SIG-M5 (cell line): Measurements from ENCODE around the gene PTK7.
"Not testable (repeated sequence)": the region's sequence is repeated elsewhere in the genome, so short reads cannot be mapped to it uniquely, and the experiment has no call there.

ENCODE experiments used
- DNase-seq: peaks from one replicate; lab custom pipeline; 2025; lab: John Stamatoyannopoulos, UW

The PTK7 gene

DNA sequence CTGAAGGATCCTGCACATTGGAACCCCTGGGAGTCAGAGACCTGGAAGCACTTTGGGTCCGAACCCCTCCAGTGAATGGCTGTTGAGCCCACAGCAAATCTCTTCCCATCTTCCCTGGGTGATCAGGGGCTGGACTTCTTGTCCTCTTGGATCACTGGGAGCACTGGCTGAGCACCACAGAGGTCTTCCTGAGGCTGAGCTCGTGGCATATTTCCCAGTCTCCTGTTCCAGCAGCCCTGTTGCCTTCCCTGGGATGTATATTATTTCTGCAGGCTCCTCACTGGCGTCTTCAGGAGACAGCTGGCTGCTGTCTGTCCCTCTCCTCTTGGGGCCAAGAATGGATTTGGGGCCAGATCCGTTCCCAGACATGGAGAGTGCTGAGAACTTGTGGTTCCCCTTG, 43.4 kb downstream of the PTK7 start:
- DNase-seq = no peak

DNA sequence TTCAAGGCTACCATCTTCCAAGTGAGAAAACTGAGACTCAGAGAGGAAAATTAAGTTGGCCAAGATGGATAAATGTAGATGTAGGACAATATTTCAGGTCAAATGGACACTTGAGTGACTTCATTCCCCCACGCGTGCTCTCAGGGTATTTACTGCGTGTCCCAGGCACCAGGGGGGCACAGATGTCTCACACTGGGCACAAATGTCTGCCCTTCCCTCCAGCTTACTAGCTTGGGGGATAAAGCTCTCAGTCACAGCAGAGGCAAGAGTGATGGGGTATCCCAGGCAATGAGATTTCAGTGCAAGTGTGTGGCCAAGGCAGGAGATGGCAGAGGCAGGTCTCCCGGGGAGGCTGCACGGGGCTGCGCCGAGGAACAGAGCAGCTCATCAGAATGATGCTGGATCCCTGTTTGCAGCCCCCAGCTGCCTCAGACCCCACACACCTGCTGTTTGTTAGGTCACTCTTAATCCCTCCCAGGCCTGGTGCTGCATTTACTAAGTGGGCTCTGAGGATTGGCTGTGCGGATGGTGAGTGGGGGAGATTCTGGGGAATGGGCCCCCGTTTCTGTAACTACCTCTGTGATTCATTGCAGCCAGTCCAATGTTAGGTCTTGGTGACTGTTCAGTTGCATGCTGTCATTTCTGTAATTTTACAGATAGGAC, 44.1 kb downstream of the PTK7 start:
- no peak for DNase-seq

DNA sequence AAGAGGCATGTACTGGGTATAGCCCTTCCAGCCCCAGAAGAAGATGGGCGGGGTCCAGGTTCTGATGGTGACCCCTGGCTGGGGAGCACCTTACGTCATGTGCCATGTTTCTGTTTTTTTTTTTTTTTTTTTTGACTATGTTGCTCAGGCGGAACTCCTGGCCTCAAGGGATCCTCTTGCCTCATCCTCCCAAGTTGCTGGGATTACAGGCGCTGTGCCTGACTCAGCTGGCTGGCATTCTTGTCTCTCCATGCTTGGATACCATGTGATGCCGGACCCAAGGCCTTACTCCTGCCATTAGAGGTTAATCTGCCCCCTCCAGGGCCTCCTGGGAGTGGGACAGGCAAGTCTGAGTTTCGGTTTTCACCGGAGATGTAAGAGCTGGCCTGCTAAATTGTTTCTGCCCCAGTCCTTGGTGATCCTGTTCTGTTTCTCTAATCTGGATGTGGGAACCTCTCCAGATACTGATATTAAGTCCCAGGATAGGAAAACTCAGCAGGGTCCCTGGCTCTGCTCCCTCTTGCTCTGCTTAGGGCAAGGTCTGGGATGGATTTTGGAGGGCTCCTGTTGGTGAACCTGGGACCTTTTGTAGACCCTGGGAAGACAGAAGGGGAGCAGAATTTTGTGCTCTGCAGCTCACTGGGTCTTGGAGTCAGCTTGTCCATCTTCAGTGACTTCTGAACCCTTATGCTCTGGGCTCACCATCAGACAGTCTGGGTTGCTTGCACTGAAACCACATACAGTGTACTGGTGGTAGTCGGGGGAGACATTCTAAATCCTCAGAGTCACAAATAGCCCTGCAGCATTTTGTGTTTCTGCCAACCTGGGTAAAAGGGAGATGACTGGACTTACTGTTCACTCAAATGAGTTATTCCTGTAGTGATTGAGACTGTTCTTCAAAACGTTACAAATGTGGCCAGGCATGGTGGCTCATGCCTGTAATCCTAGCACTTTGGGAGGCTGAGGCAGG, 45.1 kb downstream of the PTK7 start:
- DNase-seq = no peak

DNA sequence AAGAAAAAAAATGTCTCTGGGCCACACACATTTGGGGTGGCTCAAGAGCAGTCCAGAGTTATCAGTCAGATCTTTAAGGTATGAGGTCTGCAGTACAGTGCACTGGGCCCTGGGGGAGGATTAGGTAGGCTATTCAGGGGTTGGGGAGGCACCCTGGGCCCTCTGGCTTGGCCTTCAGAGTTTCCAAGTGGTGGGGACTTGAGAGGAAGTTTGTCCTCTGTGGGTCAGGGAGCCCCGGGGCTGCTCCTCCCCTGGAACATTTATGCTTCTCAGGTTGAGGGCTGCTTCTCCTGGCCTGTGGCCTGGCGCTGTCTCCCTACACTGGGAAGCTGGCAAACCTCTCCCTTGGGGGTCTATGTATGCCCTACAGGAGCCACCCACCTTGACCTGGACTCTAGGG, 46.0 kb downstream of the PTK7 start:
- DNase-seq = no peak

DNA sequence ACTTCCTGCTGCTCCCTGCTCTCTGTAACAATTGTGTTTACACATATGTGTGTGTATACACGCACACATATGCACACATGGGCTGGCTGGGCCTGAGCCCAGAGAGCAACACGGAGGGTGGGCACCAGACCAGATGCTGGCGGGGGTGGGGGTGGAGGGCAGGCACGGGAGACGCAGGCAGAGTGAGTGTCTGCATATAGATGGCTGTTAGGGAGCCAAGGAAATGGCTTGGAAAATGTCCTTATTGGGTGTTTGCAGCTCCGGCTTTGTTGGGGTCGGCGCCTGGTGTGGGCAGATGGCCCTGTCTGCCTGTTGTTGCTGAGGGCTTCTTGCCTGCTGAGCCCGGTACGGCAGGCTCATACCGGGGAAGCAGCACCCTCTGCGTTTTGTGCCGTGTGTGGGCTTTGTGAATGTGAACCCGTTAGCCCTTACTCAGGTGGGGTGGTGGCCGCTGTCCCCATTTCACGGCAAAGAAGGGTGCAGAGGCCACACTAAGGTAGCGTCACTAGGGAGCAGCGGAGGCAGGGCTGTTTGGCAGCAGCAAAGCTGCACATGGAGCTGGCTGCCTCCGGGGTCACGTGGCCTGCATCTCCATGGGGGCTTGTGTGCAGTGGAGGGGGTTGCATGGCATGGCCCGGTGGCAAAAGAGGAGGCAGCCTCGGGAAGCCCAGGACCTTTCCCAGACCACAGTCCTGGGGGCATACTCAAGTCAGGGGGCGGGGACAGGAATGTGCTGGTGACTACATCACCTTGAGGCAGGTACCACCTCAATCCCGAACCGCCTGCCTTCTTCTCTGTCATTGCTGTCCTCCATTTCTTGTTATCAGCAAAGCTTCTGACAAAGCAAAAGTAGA, 47.6 kb downstream of the PTK7 start:
- DNase-seq = no peak

DNA sequence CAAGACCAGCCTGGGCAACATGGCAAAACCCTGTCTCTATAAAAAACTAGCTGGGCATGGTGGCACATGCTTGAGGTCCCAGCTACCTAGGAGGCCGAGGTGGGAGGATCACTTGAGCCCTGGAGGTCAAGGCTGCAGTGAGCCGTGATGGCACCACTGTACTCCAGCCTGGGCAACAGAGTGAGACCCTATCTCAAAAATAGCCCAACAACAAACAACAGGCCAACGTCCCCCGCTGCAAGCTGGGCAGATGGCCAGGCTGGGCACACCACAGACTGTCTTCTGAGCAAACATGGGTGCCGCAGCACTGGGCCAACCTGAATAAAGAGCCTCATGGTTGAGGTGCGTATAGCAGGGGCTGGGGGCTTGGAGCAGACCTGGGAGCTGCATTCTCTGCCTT, 48.4 kb downstream of the PTK7 start:
- DNase-seq = no peak

DNA sequence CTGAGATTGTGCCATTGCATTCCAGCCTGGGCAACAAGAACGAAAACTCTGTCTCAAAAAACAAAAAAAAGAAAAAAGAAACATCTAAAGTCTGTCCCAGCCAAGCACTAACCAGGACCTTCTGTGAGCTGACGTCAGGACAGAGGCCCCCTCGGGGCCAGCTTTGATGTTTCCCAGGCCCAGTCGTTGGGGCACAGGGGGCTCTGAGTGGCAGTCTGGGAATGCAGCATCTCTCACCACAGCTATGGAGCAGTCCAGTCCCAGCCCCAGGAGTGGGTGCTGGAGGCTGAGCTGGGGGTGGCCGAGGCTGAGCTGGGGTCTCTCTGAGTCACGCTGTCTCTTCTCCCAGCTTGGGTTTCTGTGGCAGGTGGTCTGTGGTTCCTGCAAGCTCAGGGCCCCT, 49.0 kb downstream of the PTK7 start:
- no peak for DNase-seq

DNA sequence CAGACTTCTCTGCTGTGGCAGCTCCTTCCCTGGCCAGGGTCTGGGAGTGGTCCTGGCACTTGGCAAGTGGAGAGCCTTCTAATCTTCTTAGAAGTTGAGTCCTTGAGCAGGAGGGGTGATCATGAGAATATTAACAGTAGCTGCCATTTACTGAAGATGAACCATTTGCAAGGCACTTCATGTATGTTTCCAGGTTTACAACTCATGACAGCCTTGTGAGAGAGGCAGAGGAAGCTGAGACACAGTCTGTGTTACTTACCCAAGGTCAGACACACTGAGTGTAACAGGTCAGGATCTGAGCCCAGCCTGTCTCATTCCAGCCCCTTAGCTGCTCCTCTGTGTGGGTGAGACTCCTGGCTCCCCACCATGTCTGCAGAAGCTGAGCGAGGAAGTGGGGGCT, 49.4 kb downstream of the PTK7 start:
- no peak for DNase-seq

DNA sequence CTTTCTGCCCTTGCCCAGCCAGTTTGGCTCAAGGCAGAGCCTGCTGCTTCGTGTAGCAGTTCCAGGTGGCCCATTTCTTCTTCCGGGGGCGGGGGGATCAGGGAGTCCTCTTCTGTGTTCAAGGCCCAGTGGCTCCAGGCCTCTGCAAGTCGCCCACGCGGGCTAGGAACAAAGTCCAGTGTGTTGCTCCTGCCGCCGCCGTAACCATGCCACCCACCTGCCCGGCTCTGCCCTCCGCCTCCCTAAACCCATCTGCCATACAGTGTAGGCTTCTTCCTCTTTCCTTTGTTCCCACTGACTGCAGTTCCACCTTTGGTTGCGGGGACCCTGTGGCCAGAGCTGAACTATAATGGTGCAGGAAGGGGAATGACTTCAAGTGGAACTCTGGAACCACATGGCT, 51.1 kb downstream of the PTK7 start:
- no peak for DNase-seq

DNA sequence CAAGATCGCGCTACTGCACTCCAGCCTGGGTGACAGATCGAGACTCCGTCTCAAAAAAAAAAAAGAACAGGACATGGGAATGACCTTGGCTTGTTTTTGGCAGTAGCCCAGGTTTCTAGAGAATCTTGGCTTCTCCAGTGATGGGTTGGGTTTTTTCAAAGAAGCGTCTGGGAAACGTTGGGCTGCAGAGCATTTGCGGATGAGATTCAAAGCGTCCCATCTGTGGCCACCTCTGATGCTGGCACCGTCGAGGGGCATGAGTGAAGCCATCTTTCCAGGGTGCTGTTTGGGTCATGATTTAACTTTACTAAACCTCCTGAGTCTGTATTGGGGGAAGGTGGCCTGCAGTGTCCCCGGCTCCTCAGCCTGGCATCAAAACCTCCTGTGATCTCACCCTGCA, 51.8 kb downstream of the PTK7 start:
- DNase-seq = no peak

DNA sequence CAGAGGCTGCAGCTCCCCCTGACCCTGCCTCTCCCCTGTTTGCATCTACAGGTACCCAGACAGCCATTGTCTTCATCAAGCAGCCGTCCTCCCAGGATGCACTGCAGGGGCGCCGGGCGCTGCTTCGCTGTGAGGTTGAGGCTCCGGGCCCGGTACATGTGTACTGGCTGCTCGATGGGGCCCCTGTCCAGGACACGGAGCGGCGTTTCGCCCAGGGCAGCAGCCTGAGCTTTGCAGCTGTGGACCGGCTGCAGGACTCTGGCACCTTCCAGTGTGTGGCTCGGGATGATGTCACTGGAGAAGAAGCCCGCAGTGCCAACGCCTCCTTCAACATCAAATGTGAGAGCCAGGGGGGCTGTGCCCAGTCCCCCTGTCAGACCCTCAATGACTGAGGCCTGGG, 52.8 kb downstream of the PTK7 start:
- DNase-seq = no peak

DNA sequence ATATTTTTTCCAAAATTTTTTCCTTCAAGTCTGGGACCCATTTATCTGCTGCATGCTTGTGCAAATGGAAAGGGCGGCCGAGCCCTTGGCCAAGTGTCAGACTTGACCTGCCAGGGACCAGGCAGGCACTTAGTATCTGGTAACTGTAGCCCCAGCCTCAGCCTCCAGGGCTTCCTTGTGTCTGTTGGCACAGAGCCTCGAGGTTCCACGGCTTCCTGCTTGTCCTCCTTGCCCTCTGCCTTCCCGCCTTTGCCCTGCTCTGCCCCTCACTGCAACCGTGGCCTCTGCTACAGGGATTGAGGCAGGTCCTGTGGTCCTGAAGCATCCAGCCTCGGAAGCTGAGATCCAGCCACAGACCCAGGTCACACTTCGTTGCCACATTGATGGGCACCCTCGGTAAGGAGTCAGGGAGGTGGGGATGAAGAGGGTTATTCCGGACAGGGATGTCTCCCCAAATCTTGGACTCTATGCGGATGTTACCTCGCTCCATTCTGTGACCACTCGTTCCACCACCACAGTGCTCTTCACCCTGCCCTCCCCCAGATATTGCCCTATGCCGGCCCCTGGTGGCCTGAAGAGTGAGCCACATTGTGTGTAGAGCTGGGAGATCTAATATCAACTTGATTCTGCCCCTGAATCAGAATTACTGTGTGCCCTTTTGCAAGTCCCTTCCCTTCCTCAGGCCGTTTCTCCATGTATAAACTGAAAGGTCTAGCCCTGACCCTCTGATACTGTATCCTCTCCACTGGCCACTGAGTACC, 53.5 kb downstream of the PTK7 start:
- DNase-seq = no peak

DNA sequence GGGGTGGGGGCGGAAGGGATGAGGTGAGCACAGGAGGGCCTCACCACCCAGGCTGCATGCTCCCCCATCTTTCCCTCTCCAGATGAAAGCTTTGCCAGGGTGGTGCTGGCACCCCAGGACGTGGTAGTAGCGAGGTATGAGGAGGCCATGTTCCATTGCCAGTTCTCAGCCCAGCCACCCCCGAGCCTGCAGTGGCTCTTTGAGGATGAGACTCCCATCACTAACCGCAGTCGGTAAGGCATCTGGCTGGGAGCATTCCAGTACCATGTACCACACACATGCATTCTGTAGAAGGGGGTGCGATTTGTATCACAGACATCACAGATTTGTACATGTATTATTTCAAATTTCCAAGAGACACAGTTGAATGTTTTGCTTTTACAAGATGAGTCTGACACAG, 54.3 kb downstream of the PTK7 start:
- DNase-seq = no peak

DNA sequence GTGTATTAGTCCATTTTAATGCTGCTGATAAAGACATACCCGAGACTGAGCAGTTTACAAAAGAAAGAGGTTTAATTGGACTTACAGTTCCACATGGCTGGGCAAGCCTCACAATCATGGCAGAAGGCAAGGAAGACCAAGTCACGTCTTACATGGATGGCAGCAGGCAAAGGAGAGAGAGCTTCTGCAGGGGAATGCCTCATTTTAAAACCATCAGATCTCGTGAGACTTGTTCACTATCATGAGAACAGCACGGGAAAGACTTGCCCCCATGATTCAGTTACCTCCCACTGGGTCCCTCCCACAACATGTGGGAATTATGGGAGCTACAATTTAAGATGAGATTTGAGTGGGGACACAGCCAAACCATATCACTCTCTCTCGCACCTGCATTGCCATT, 55.3 kb downstream of the PTK7 start:
- not testable (repeated sequence) for DNase-seq

DNA sequence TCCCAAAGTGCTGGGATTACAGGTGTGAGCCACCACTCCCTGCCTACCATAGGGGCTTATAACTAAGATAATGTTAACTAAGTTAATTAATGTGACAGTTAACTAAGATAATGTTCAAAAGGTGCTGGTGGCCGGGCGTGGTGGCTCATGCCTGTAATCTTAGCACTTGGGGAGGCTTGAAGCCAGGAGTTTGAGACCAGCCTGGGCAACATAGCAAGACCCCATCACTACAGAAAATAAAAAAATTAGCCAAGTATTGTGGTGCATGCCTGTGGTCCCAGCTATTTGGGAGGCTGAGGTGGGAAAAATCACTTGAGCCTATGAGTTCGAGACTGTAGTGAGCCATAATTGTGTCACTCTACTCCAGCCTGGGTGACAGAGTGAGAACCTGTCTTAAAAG, 62.2 kb downstream of the PTK7 start:
- no peak for DNase-seq

DNA sequence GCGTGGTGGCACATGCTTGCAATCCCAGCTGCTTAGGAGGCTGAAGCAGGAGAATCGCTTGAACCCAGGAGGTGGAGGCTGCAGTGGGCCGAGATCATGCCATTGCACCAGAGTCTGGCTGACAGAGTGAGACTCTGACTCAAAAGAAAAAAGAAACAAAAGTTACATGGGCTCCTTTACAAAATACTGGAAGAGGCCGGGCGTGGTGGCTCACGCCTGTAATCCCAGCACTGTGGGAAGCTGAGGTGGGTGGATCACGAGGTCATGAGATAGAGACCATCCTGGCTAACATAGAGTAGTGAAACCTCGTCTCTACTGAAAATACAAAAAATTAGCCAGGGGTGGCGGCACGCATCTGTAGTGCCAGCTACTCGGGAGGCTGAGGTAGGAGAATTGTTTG, 63.9 kb downstream of the PTK7 start:
- DNase-seq = not testable (repeated sequence)

DNA sequence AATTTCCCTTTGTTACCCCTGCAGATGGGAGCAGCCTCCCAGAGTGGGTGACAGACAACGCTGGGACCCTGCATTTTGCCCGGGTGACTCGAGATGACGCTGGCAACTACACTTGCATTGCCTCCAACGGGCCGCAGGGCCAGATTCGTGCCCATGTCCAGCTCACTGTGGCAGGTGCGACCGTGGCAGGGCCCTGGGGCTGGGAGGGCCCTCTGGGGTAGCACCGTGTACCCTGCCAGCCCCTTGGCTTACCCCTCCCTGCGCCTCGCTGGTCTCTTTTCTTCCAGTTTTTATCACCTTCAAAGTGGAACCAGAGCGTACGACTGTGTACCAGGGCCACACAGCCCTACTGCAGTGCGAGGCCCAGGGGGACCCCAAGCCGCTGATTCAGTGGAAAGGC, 65.5 kb downstream of the PTK7 start:
- no peak for DNase-seq

DNA sequence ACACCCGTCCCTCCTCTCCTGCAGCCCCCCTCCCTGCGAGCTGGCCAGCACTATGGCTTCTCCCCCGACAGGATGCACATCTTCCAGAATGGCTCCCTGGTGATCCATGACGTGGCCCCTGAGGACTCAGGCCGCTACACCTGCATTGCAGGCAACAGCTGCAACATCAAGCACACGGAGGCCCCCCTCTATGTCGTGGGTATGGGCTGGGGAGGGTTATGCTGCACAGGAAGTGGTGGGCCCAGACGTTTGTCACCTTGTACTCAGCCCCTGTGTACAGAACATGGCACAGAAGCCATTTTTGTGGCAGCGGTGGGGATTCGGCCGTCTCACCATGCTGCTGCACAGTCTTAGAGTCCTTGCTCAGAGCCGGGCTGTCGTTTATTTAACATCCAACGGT, 66.0 kb downstream of the PTK7 start:
- DNase-seq = no peak

DNA sequence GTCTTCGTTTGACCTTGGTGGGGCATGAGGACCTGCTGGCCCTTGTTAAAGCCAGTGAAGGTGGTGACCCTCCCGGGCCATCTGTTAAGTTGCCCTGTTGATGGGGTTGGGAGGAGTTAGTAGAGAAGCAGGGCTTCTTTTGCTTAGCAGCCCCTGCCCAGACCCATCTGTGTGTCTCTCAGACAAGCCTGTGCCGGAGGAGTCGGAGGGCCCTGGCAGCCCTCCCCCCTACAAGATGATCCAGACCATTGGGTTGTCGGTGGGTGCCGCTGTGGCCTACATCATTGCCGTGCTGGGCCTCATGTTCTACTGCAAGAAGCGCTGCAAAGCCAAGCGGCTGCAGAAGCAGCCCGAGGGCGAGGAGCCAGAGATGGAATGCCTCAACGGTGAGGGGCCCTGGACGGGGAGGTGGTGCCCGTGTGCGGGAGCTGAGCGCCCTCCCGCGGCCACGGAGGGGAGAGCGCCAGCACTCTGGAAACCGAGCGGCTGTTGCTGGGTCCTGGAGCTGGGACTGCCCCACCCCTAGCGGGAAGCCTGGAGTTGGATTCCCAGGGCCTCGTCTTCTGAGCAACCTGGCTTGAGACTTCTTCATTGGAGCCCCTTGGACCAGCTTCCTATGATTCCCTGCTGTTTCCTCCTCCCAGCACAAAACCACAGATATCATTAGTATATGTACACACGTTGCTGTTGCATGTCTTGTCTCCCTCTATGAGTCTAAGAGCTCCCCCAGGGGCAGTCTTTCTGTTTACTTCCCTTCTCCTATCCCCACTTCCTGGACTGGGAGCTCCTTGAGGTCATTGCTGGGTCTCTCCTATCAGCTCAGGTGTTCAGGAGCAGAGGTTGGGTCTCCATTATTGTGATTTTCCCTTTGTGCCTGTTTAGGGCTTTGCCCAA, 67.4 kb downstream of the PTK7 start:
- DNase-seq = no peak

DNA sequence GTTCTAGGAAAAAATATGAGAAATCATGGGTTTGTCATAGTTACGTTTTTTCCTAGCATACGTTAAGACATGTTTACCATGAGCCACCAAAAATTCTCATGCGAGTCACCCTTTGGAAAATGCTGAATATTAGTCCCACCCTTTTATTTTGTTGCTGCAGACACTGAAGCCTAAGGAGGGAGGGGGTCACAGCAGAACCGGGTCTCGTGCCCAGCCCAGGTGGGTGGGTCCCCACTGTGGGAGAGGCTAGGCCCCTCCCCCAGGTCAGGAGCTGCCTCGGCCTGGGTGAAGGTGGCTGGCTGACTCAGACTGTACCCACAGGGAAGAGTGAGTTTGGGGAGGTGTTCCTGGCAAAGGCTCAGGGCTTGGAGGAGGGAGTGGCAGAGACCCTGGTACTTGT, 68.8 kb downstream of the PTK7 start:
- no peak for DNase-seq

DNA sequence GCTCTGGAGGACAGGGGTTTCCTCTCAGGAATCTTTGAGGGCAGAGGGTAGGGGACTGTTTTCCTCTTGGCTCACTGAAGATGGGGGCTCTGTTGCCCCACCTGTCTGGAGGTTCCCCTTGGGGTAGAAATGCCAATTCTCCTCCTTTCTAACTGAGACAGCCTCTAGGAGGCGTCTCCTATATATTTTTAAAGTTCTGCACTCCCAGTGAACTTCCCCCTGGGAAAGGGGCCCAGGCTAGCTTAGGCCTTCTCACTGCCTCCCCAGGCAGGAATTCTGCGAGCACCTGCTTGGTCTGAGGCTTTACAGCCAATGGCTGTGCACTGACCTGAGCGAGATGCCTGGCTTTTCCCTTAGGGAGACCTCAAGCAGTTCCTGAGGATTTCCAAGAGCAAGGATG, 70.1 kb downstream of the PTK7 start:
- DNase-seq = no peak
